Measurements from ENCODE around the gene STK24. TPM values are rescaled to one million over a fixed set of nuclear protein-coding genes. Genes with fewer than 3 reads are reported as not detected.

Gene STK24
- polyA plus RNA-seq, 3 donors = 14.2 to 59.8 (median 28.9) TPM

GRCh38 chr13:98407575-98407974, 169.3 kb downstream of the STK24 start:
- intact Hi-C loops (cut with micrococcal nuclease) = no loop called here
- Histone ChIP-seq H2AFZ (ENCODE audit: insufficient read depth, low read depth, low read length, poor library complexity, severe bottlenecking) (no peak overlapping the region), H3K4me3 (replicated peaks in 1 of 3; ENCODE audit: low read depth in 2 of 3, low read length in 3 of 3) (no peak overlapping the region), H3K4me2 (replicated peaks; ENCODE audit: extremely low read depth, low read length, poor library complexity, severe bottlenecking) (no peak overlapping the region), H3K27me3 (ENCODE audit: control insufficient read depth in 2 of 2, insufficient read depth in 2 of 2, low read length in 2 of 2) (no peaks in the 10 kb centered on the region), H3K4me1 (ENCODE audit: control insufficient read depth in 1 of 2, insufficient read depth in 2 of 2, low read length in 2 of 2) (peaks cover 3 to 14% of the 10 kb centered on the region in 2 donors), H3K9me3 (replicated peaks in 1 of 2; ENCODE audit: control insufficient read depth in 1 of 2, insufficient read depth in 1 of 2, low read length in 2 of 2) (no peaks in the 10 kb centered on the region), H3K27ac (ENCODE audit: low read depth in 1 of 2, low read length in 2 of 2) (no peak overlapping the region), H3K79me2 (ENCODE audit: insufficient read depth, low read length) (no peaks in the 10 kb centered on the region), H3K9ac (ENCODE audit: insufficient read depth, low read length, poor library complexity, severe bottlenecking) (no peak overlapping the region), H3K36me3 (replicated peaks in 1 of 2; ENCODE audit: control insufficient read depth in 1 of 2, insufficient read depth in 2 of 2, low read length in 2 of 2) (no peaks in the 10 kb centered on the region), H4K20me1 (ENCODE audit: insufficient read depth, low read length) (no peaks in the 10 kb centered on the region)
- Mint-ChIP-seq H3K27ac (no peak overlapping the region), H3K27me3 (ENCODE audit: low read depth in 3 of 3) (peaks cover 0 to 5% (median 5%) of the 10 kb centered on the region in 3 donors), H3K4me1 (peaks cover 12% of the 10 kb centered on the region), H3K9me3 (no peaks in the 10 kb centered on the region), H3K36me3 (no peaks in the 10 kb centered on the region), H3K4me3 (no peak overlapping the region)
- DNase-seq = no peak
- no CpG with 5 or more reads among the region's 4 CpGs for WGBS (ENCODE audit: insufficient coverage)
- TF ChIP-seq CTCF (IDR thresholded peaks at IDR 0.05) = no peak

- peaks cover under 1 to 10% of the 10 kb centered on the region in 2 donors for H3K4me1 ChIP-seq (ENCODE audit: control insufficient read depth in 1 of 2, insufficient read depth in 2 of 2, low read length in 2 of 2)
- no peak overlapping the region for H3K4me3 Mint-ChIP-seq
- no peaks in the 10 kb centered on the region for H3K9me3 Mint-ChIP-seq
- no peak overlapping the region for H3K9ac ChIP-seq (ENCODE audit: insufficient read depth, low read length, poor library complexity, severe bottlenecking)
- H3K27me3 ChIP-seq (ENCODE audit: control insufficient read depth in 2 of 2, insufficient read depth in 2 of 2, low read length in 2 of 2) = no peaks in the 10 kb centered on the region
- H4K20me1 ChIP-seq (ENCODE audit: insufficient read depth, low read length) = no peaks in the 10 kb centered on the region
- no peak overlapping the region for H3K4me3 ChIP-seq (replicated peaks in 1 of 3; ENCODE audit: low read depth in 2 of 3, low read length in 3 of 3)
- peaks cover 9% of the 10 kb centered on the region for H3K4me1 Mint-ChIP-seq
- H3K4me2 ChIP-seq (replicated peaks; ENCODE audit: extremely low read depth, low read length, poor library complexity, severe bottlenecking) = no peak overlapping the region
- peaks cover 0 to 6% (median 5%) of the 10 kb centered on the region in 3 donors for H3K27me3 Mint-ChIP-seq (ENCODE audit: low read depth in 3 of 3)
- 80% methylated on average over 1 of the region's 9 CpGs for WGBS (ENCODE audit: insufficient coverage)
- no peak overlapping the region for H2AFZ ChIP-seq (ENCODE audit: insufficient read depth, low read depth, low read length, poor library complexity, severe bottlenecking)
- H3K27ac Mint-ChIP-seq = no peak overlapping the region
- H3K36me3 ChIP-seq (replicated peaks in 1 of 2; ENCODE audit: control insufficient read depth in 1 of 2, insufficient read depth in 2 of 2, low read length in 2 of 2) = no peaks in the 10 kb centered on the region
- no peak overlapping the region for H3K27ac ChIP-seq (ENCODE audit: low read depth in 1 of 2, low read length in 2 of 2)
- intact Hi-C loops (cut with micrococcal nuclease) = no loop called here
- H3K36me3 Mint-ChIP-seq = no peaks in the 10 kb centered on the region
- no peak for TF ChIP-seq CTCF (IDR thresholded peaks at IDR 0.05)
- no peaks in the 10 kb centered on the region for H3K79me2 ChIP-seq (ENCODE audit: insufficient read depth, low read length)
- no peaks in the 10 kb centered on the region for H3K9me3 ChIP-seq (replicated peaks in 1 of 2; ENCODE audit: control insufficient read depth in 1 of 2, insufficient read depth in 1 of 2, low read length in 2 of 2)
- DNase-seq = no peak
Observed at GRCh38 chr13:98406971-98407370, 169.9 kb downstream of the STK24 start.
